ENCODE results near the gene CHDH.

Gene CHDH

GRCh38 chr3:53824795-53825194 is 21.4 kb downstream of the CHDH start:
- DNase-seq (ENCODE audit: low read depth in 1 of 2, low spot score in 1 of 2): no peak

GRCh38 chr3:53823956-53824657 is 22.1 kb downstream of the CHDH start:
- no peak for DNase-seq (ENCODE audit: low read depth in 1 of 2, low spot score in 1 of 2)

GRCh38 chr3:53823026-53823955 is 22.9 kb downstream of the CHDH start:
- DNase-seq (ENCODE audit: low read depth in 1 of 2, low spot score in 1 of 2): no peak

GRCh38 chr3:53822331-53822741 is 23.9 kb downstream of the CHDH start:
- no peak for DNase-seq (ENCODE audit: low read depth in 1 of 2, low spot score in 1 of 2)

GRCh38 chr3:53821631-53822121 is 24.5 kb downstream of the CHDH start:
- no peak for DNase-seq (ENCODE audit: low read depth in 1 of 2, low spot score in 1 of 2)

GRCh38 chr3:53820756-53821580 is 25.3 kb downstream of the CHDH start:
- no peak for DNase-seq (ENCODE audit: low read depth in 1 of 2, low spot score in 1 of 2)

GRCh38 chr3:53820084-53820483 is 26.1 kb downstream of the CHDH start:
- DNase-seq (ENCODE audit: low read depth in 1 of 2, low spot score in 1 of 2): no peak

- no peak for DNase-seq (ENCODE audit: low read depth in 1 of 2, low spot score in 1 of 2)
Observed at GRCh38 chr3:53819163-53819868, 26.9 kb downstream of the CHDH start.

GRCh38 chr3:53818221-53819162 is 27.7 kb downstream of the CHDH start:
- DNase-seq (ENCODE audit: low read depth in 1 of 2, low spot score in 1 of 2): no peak

- no peak for DNase-seq (ENCODE audit: low read depth in 1 of 2, low spot score in 1 of 2)
Observed at GRCh38 chr3:53817809-53818208, 28.4 kb downstream of the CHDH start.

GRCh38 chr3:53817211-53817610 is 29.0 kb downstream of the CHDH start:
- no peak for DNase-seq (ENCODE audit: low read depth in 1 of 2, low spot score in 1 of 2)

- no peak for DNase-seq (ENCODE audit: low read depth in 1 of 2, low spot score in 1 of 2)
Observed at GRCh38 chr3:53816425-53816824, 29.8 kb downstream of the CHDH start.

- DNase-seq (ENCODE audit: low read depth in 1 of 2, low spot score in 1 of 2): no peak
Observed at GRCh38 chr3:53815651-53816050, 30.6 kb downstream of the CHDH start.

GRCh38 chr3:53815067-53815466 is 31.2 kb downstream of the CHDH start:
- no peak for DNase-seq (ENCODE audit: low read depth in 1 of 2, low spot score in 1 of 2)

GRCh38 chr3:53813876-53814275 is 32.3 kb downstream of the CHDH start:
- no peak for DNase-seq (ENCODE audit: low read depth in 1 of 2, low spot score in 1 of 2)

- no peak for DNase-seq (ENCODE audit: low read depth in 1 of 2, low spot score in 1 of 2)
Observed at GRCh38 chr3:53813229-53813628, 33.0 kb downstream of the CHDH start.

GRCh38 chr3:53812434-53812833 is 33.8 kb downstream of the CHDH start:
- no peak for DNase-seq (ENCODE audit: low read depth in 1 of 2, low spot score in 1 of 2)

GRCh38 chr3:53811143-53811927 is 34.9 kb downstream of the CHDH start:
- no peak for DNase-seq (ENCODE audit: low read depth in 1 of 2, low spot score in 1 of 2)
